RPMI8226 (cell line): ENCODE measurements around the gene ITGB4.
"Not testable (repeated sequence)": the region's sequence is repeated elsewhere in the genome, so short reads cannot be mapped to it uniquely, and the experiment has no call there.

Experiments used
- DNase-seq: peaks from one replicate; pipeline ENCODE4 v3.0.0-alpha.2; 2015

Gene ITGB4

GRCh38 chr17:75754378-75755204 lies 33.3 kb downstream of the ITGB4 start:
- no peak for DNase-seq

GRCh38 chr17:75755205-75755901 lies 34.1 kb downstream of the ITGB4 start:
- DNase-seq: no peak

GRCh38 chr17:75755990-75756389 lies 34.7 kb downstream of the ITGB4 start:
- no peak for DNase-seq

- DNase-seq: no peak
Measured at GRCh38 chr17:75756451-75757085, 35.3 kb downstream of the ITGB4 start.

- no peak for DNase-seq
Measured at GRCh38 chr17:75757086-75757681, 35.9 kb downstream of the ITGB4 start.

- no peak for DNase-seq
Measured at GRCh38 chr17:75758131-75758905, 37.1 kb downstream of the ITGB4 start.

- no peak for DNase-seq
Measured at GRCh38 chr17:75759457-75759856, 38.2 kb downstream of the ITGB4 start.

GRCh38 chr17:75759978-75760640 lies 38.9 kb downstream of the ITGB4 start:
- DNase-seq: not testable (repeated sequence)

GRCh38 chr17:75762513-75763268 lies 41.4 kb downstream of the ITGB4 start:
- DNase-seq: no peak

GRCh38 chr17:75763269-75763607 lies 42.0 kb downstream of the ITGB4 start:
- DNase-seq: no peak

- DNase-seq: no peak
Measured at GRCh38 chr17:75763613-75764416, 42.6 kb downstream of the ITGB4 start.

GRCh38 chr17:75764417-75764710 lies 43.1 kb downstream of the ITGB4 start:
- DNase-seq: no peak

GRCh38 chr17:75764711-75765421 lies 43.6 kb downstream of the ITGB4 start, which contains the start of gene GALK1:
Gene GALK1 (minus strand): TSS chr17:75765192. CDS start chr17:75765136, 56 bp downstream.
- DNase-seq: peak; percentile 83

- DNase-seq: no peak
Measured at GRCh38 chr17:75765981-75766380, 44.7 kb downstream of the ITGB4 start.

GRCh38 chr17:75767881-75768280 lies 46.6 kb downstream of the ITGB4 start:
- no peak for DNase-seq

GRCh38 chr17:75769536-75769935 lies 48.3 kb downstream of the ITGB4 start:
- no peak for DNase-seq

GRCh38 chr17:75771334-75772281 lies 50.3 kb downstream of the ITGB4 start:
- no peak for DNase-seq

- no peak for DNase-seq
Measured at GRCh38 chr17:75773121-75773807, 52.0 kb downstream of the ITGB4 start.
